B cell (primary cell): ENCODE data around the gene HYAL1. TPM values are rescaled to one million over a fixed set of nuclear protein-coding genes. Genes with fewer than 3 reads are reported as not detected.

ENCODE experiments used
- ATAC-seq: fragments of 200-7000 bp; cut with Tn5 transposase; one replicate; pipeline ENCODE4 v1.10.0; 2021; ENCODE audit warnings: low read depth, mild to moderate bottlenecking, moderate number of reproducible peaks, moderate library complexity
- CTCF ChIA-PET: fragments of 350-600 bp; sonication (Branson Sonifier 250); formaldehyde crosslinking; loops from one replicate; lab custom pipeline; 2021; ENCODE audit warnings: antibody characterized with exemption, inconsistent platforms; lab: Charles Lee
- POLR2A ChIA-PET: fragments of 350-600 bp; sonication (Branson Sonifier 250); formaldehyde crosslinking; loops from one replicate; lab custom pipeline; 2021; ENCODE audit warnings: antibody characterized with exemption; lab: Charles Lee
- DNase-seq: peaks from one replicate; pipeline ENCODE4 v3.0.0; 2013
- H2AFZ ChIP-seq: 2 replicates; pipeline ENCODE4 v1.6.1; 2012; ENCODE audit warnings: mild to moderate bottlenecking, low read depth, low read length; ENCODE audit not compliant: insufficient read depth, poor library complexity, severe bottlenecking
- H3K27ac ChIP-seq, 2 donors: 1 replicate in 1 of 2; 2 replicates in 1 of 2; pipeline ENCODE4 v1.5.1; 2012 to 2013; ENCODE audit warnings: low read length in 2 of 2, mild to moderate bottlenecking in 2 of 2, moderate library complexity in 1 of 2
- H3K27me3 ChIP-seq, 4 experiments: fragments of 200-600 bp in 1 of 4; sonication (generic) in 1 of 4; replicated peaks in 1 of 4; 1 replicate in 2 of 4; 2 replicates in 2 of 4; pipeline versions ENCODE4 v1.6.1 to v1.7.0; 2013 to 2016; ENCODE audit warnings: low read length in 3 of 4, mild to moderate bottlenecking in 2 of 4, mixed read lengths in 1 of 4, moderate library complexity in 1 of 4; ENCODE audit not compliant: insufficient read depth in 4 of 4, control insufficient read depth in 3 of 4; ENCODE audit errors: control extremely low read depth in 1 of 4
- H3K36me3 ChIP-seq, 2 experiments: replicated peaks in 1 of 2; 1 replicate in 1 of 2; 2 replicates in 1 of 2; pipeline versions ENCODE4 v1.6.1 to v1.7.1; 2013; ENCODE audit warnings: low read length in 1 of 2; ENCODE audit not compliant: insufficient read depth in 2 of 2, control insufficient read depth in 1 of 2; ENCODE audit errors: control extremely low read depth in 1 of 2, extremely low read depth in 1 of 2
- H3K4me1 ChIP-seq, 2 donors: fragments of 200-600 bp in 1 of 2; sonication (generic) in 1 of 2; 1 replicate in 1 of 2; 2 replicates in 1 of 2; pipeline versions ENCODE4 v1.5.1 to v1.6.1; 2013 to 2017; ENCODE audit warnings: low read length in 2 of 2; ENCODE audit not compliant: control insufficient read depth in 2 of 2, insufficient read depth in 2 of 2
- H3K4me2 ChIP-seq: replicated peaks from 2 replicates; pipeline ENCODE3; 2012; ENCODE audit warnings: mild to moderate bottlenecking, low read depth, low read length; ENCODE audit not compliant: poor library complexity, severe bottlenecking
- H3K4me3 ChIP-seq, 5 experiments: fragments of 200-600 bp in 1 of 5; sonication (generic) in 1 of 5; 1 replicate in 3 of 5; 2 replicates in 2 of 5; pipeline versions ENCODE4 v1.5.1 to v1.7.0; 2011 to 2016; ENCODE audit warnings: low read length in 4 of 5, mild to moderate bottlenecking in 4 of 5, low read depth in 2 of 5, control low read depth in 1 of 5, moderate library complexity in 1 of 5; ENCODE audit not compliant: insufficient read depth in 1 of 5; ENCODE audit errors: control extremely low read depth in 1 of 5, extremely low read depth in 1 of 5
- H3K79me2 ChIP-seq: fragments of 200-600 bp; sonication (generic); one replicate; pipeline ENCODE4 v1.6.0; 2016; ENCODE audit warnings: low read length; ENCODE audit not compliant: control insufficient read depth, insufficient read depth
- H3K9ac ChIP-seq: fragments of 200-600 bp; sonication (generic); 2 replicates; pipeline ENCODE4 v1.6.1; 2017; ENCODE audit warnings: mild to moderate bottlenecking, low read length, moderate library complexity
- H3K9me3 ChIP-seq, 3 donors: one replicate each; pipeline versions ENCODE4 v1.6.1 to v1.7.1; 2013; ENCODE audit warnings: low read length in 2 of 3; ENCODE audit not compliant: control insufficient read depth in 2 of 3, insufficient read depth in 1 of 3; ENCODE audit errors: control extremely low read depth in 1 of 3
- H4K20me1 ChIP-seq: 2 replicates; pipeline ENCODE4 v1.6.0; 2012; ENCODE audit warnings: mild to moderate bottlenecking, low read length; ENCODE audit not compliant: insufficient read depth, control insufficient read depth, poor library complexity, severe bottlenecking
- H3K27ac Mint-ChIP-seq: one replicate; pipeline ENCODE4 v1.8.0; 2021; ENCODE audit warnings: mixed read lengths
- H3K27me3 Mint-ChIP-seq: one replicate; pipeline ENCODE4 v1.8.0; 2021; ENCODE audit warnings: mixed read lengths
- H3K4me1 Mint-ChIP-seq: one replicate; pipeline ENCODE4 v1.8.0; 2021; ENCODE audit warnings: mixed read lengths
- H3K4me3 Mint-ChIP-seq: one replicate; pipeline ENCODE4 v1.8.0; 2021; ENCODE audit warnings: mixed read lengths
- H3K9me3 Mint-ChIP-seq: one replicate; pipeline ENCODE4 v1.8.0; 2022; ENCODE audit warnings: mixed read lengths; ENCODE audit not compliant: insufficient read depth
- CTCF ChIP-seq: fragments of 200-600 bp; IDR thresholded peaks from one replicate; pipeline ENCODE4 v1.8.0; 2022; ENCODE audit warnings: antibody characterized with exemption, mild to moderate bottlenecking
- EZH2 ChIP-seq: IDR thresholded peaks from 2 replicates; pipeline ENCODE4 v1.6.1; 2012; ENCODE audit warnings: borderline replicate concordance, low read depth, mild to moderate bottlenecking, moderate library complexity, low read length; ENCODE audit not compliant: insufficient read depth, poor library complexity, severe bottlenecking
- WGBS: methylation state at CpG from one replicate; pipeline ENCODE4 v1.1.5; 2013; ENCODE audit warnings: missing lambda C conversion rate; ENCODE audit not compliant: insufficient coverage; 5-methylcytosine and 5-hydroxymethylcytosine counted together
- intact Hi-C: fragments of 100-400 bp; cut with micrococcal nuclease; formaldehyde crosslinking; loops from one replicate; pipeline ENCODE4 v1.10.0; 2022
- polyA plus RNA-seq: library from polyadenylated mRNA; depleted of rRNA; stranded (reverse); fragments of >200 nt; gene quantifications from 2 replicates; pipeline ENCODE4 v1.2.3, GENCODE V29; 2012
- total RNA-seq, 2 donors: library from RNA; stranded (reverse); fragments of 120-200 nt in 1 of 2; gene quantifications; 1 replicate in 1 of 2; 2 replicates in 1 of 2; pipeline versions ENCODE4 v1.2.3 to v1.2.4, GENCODE V29; 2013 to 2022

The HYAL1 gene
- total and polyA plus RNA-seq, 2 donors (not counting 1 experiment from before 2014, with no cell fraction given), result 0.12 to 0.30 TPM

GRCh38 chr3:50274371-50275104 is 28.8 kb downstream of the HYAL1 start:
- Histone ChIP-seq H3K9me3 (peaks cover 0 to 3% (median 0%) of the 10 kb centered on the region in 3 donors), H3K4me1 (peaks cover 33 to 39% of the 10 kb centered on the region in 2 donors), H3K79me2 (no peaks in the 10 kb centered on the region), H3K27ac (no peak overlapping the region), H3K36me3 (no peaks in the 10 kb centered on the region), H3K4me3 (no peak overlapping the region), H3K9ac (no peak overlapping the region), H3K27me3 (peaks cover 0 to 57% (median 21%) of the 10 kb centered on the region in 4 experiments), H3K4me2 (peak overlapping the region; percentile 61), H4K20me1 (peaks cover 10% of the 10 kb centered on the region), H2AFZ (no peak overlapping the region)
- peak overlapping the region; percentile 68 for H3K4me3 Mint-ChIP-seq
- ATAC-seq (no peak), DNase-seq (peak; percentile 83)
- no peak for TF ChIP-seq EZH2
- TF ChIP-seq CTCF, result peak; percentile 71
- H3K27ac Mint-ChIP-seq, result peak overlapping the region; percentile 59
- H3K27me3 Mint-ChIP-seq, result peaks cover 28% of the 10 kb centered on the region
- intact Hi-C loops, result loop anchor here (1.0 kb wide), 1 partner anchor 50 kb away; no protein-coding TSS in a partner anchor
- H3K9me3 Mint-ChIP-seq, result no peaks in the 10 kb centered on the region
- WGBS, result 10% methylated on average over 19 of the region's 26 CpGs
- POLR2A ChIA-PET, result interaction anchor here (0.6 to 0.7 kb wide), 4 partner anchors 66 to 1226 kb away, joined by 3 to 6 read pairs (median 4); partner anchors contain the start of gene RASSF1
- CTCF ChIA-PET, result interaction anchor here (0.8 to 3.0 kb wide), 9 partner anchors 18 to 154 kb away, joined by 3 to 12 read pairs (median 4); partner anchors contain the start of genes GNAT1 and IFRD2
- H3K4me1 Mint-ChIP-seq, result peaks cover 26% of the 10 kb centered on the region

GRCh38 chr3:50273689-50274065 is 29.7 kb downstream of the HYAL1 start:
- no peaks in the 10 kb centered on the region for H3K9me3 Mint-ChIP-seq

More at GRCh38 chr3:50273689-50274065, 29.7 kb downstream of the HYAL1 start:
- H3K79me2 ChIP-seq, result no peaks in the 10 kb centered on the region
- no peak for DNase-seq
- H3K9ac ChIP-seq, result no peak overlapping the region
- peaks cover 33 to 39% of the 10 kb centered on the region in 2 donors for H3K4me1 ChIP-seq
- H3K27me3 Mint-ChIP-seq, result peaks cover 30% of the 10 kb centered on the region
- ChIA-PET CTCF (interaction anchor here (0.9 to 5.5 kb wide), 3 partner anchors 26 to 100 kb away, joined by 4 to 46 read pairs (median 12); partner anchors contain the start of gene GNAT1), POLR2A (no interaction called here)
- no peak overlapping the region for H3K27ac ChIP-seq
- no peak for ATAC-seq
- WGBS, result 28% methylated on average over 26 of the region's 31 CpGs
- peak overlapping the region; percentile 68 for H3K4me3 Mint-ChIP-seq
- peaks cover 10% of the 10 kb centered on the region for H4K20me1 ChIP-seq
- H3K4me2 ChIP-seq, result peak overlapping the region; percentile 91
- H3K27ac Mint-ChIP-seq, result no peak overlapping the region
- intact Hi-C loops, result loop anchor here (1.0 to 2.0 kb wide), 4 partner anchors 13 to 51 kb away; no protein-coding TSS in a partner anchor
- H3K36me3 ChIP-seq, result no peaks in the 10 kb centered on the region
- peaks cover 0 to 3% (median 0%) of the 10 kb centered on the region in 3 donors for H3K9me3 ChIP-seq
- H3K4me1 Mint-ChIP-seq, result peaks cover 26% of the 10 kb centered on the region
- peaks cover 0 to 54% (median 21%) of the 10 kb centered on the region in 4 experiments for H3K27me3 ChIP-seq
- no peak overlapping the region for H3K4me3 ChIP-seq
- no peak for TF ChIP-seq CTCF
- H2AFZ ChIP-seq, result no peak overlapping the region
